Suprapubic skin (tissue), 4 donors: Measurements from ENCODE around the gene OR5D13. TPM values are rescaled to one million over a fixed set of nuclear protein-coding genes. Genes with fewer than 3 reads are reported as not detected.

ENCODE experiments used
- DNase-seq, 2 donors: peaks; one replicate each; pipeline ENCODE4 v3.0.0-alpha.2; 2019; ENCODE audit warnings: low spot score in 2 of 2
- H3K27ac ChIP-seq: fragments of 200-600 bp; sonication (generic); one replicate; pipeline ENCODE4 v1.5.1; 2019
- H3K27me3 ChIP-seq: fragments of 200-600 bp; sonication (generic); one replicate; pipeline ENCODE4 v1.5.1; 2019
- H3K36me3 ChIP-seq: fragments of 200-600 bp; sonication (generic); one replicate; pipeline ENCODE4 v1.5.1; 2019
- H3K4me1 ChIP-seq: fragments of 200-600 bp; sonication (generic); one replicate; pipeline ENCODE4 v1.5.1; 2019
- H3K4me3 ChIP-seq: fragments of 200-600 bp; sonication (generic); one replicate; pipeline ENCODE4 v1.5.1; 2019; ENCODE audit warnings: mild to moderate bottlenecking
- H3K9me3 ChIP-seq: fragments of 200-600 bp; sonication (generic); one replicate; pipeline ENCODE4 v1.5.1; 2019
- CTCF ChIP-seq, 2 donors: fragments of 200-600 bp in 1 of 2; fragments of 450-650 bp in 1 of 2; sonication (generic) in 1 of 2; IDR thresholded peaks; one replicate each; pipeline ENCODE4 v1.5.1; 2016 to 2019; ENCODE audit warnings: antibody characterized with exemption in 2 of 2, mild to moderate bottlenecking in 1 of 2, moderate library complexity in 1 of 2
- EP300 ChIP-seq: sonication (generic); formaldehyde crosslinking; IDR thresholded peaks from one replicate; pipeline ENCODE4 v1.6.1; 2017; ENCODE audit warnings: antibody characterized with exemption
- POLR2A ChIP-seq, 2 donors: fragments of 450-650 bp; IDR thresholded peaks; one replicate each; pipeline ENCODE4 v1.6.1; 2017; ENCODE audit warnings: antibody characterized with exemption in 2 of 2, mild to moderate bottlenecking in 2 of 2, moderate library complexity in 2 of 2
- POLR2AphosphoS5 ChIP-seq, 3 donors: sonication (generic); formaldehyde crosslinking; IDR thresholded peaks; one replicate each; pipeline ENCODE4 v1.6.1; 2017; ENCODE audit warnings: antibody characterized with exemption in 3 of 3
- WGBS: methylation state at CpG from one replicate; pipeline ENCODE4 v1.1.5; 2018; 5-methylcytosine and 5-hydroxymethylcytosine counted together
- total RNA-seq, 4 donors: library from RNA; depleted of rRNA; stranded (reverse); fragments of >200 nt; gene quantifications; one replicate each; pipeline ENCODE4 v1.1.0, GENCODE V29; 2016

Gene OR5D13
- total RNA-seq, 4 donors from 2014 or later = not detected

DNA sequence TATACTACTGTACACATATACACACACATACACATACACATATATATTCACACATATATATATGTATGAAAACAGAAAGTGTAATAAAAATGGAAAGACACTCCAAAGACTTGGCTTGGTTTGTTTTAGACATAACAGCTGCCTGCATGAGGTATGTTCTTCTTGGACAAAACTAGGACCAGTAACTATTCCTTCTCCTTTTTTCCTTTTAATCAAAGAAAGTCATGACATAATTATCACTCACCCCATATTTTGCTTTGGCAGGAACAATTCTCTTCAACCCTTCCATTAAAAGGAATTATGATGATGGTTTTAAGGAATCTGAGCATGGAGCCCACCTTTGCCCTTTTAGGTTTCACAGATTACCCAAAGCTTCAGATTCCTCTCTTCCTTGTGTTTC is 22.0 kb downstream of the OR5D13 start, which contains the start of gene OR5D14:
Gene OR5D14, plus strand, starts transcription at position 301 of the 400 bp plus-strand sequence. Its CDS starts 0 bp downstream, at position 301.
- Histone ChIP-seq H3K9me3 (no peaks in the 10 kb centered on the region), H3K27me3 (no peaks in the 10 kb centered on the region), H3K27ac (no peak within 1 kb of the TSS), H3K4me3 (no peak within 1 kb of the TSS), H3K36me3 (no peaks in the 10 kb centered on the region), H3K4me1 (no peaks in the 10 kb centered on the region)
- no peak for DNase-seq
- TF ChIP-seq POLR2AphosphoS5 (IDR thresholded peaks at IDR 0.05) (no peak), POLR2A (IDR thresholded peaks at IDR 0.05) (no peak), EP300 (no peak), CTCF (IDR thresholded peaks at IDR 0.05) (no peak)

DNA sequence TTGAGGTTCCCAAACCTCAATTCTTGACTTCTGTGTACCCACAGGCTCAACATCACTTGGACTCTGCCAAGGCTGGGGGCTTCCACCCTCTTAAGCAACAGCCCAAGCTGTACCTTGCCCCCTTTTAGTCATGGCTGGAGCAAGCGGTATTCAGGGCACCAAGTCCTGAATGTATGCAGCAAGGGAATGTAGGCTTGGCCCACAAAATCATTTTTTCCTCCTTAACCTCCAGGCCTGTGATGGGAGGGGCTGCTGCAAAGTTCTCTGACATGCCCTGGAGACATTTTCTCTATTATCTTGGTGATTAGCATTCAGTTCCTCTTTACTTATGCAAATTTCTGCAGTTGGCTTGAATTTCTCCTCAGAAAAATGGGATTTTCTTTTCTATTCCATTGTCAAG is 33.0 kb downstream of the OR5D13 start:
- Histone ChIP-seq H3K36me3 (no peaks in the 10 kb centered on the region), H3K4me1 (no peaks in the 10 kb centered on the region), H3K27ac (no peak overlapping the region), H3K9me3 (peaks cover 22% of the 10 kb centered on the region), H3K27me3 (no peaks in the 10 kb centered on the region), H3K4me3 (no peak overlapping the region)
- DNase-seq = no peak
- no peak for TF ChIP-seq POLR2AphosphoS5 (IDR thresholded peaks at IDR 0.05)
- TF ChIP-seq EP300 = no peak
- TF ChIP-seq POLR2A (IDR thresholded peaks at IDR 0.05) = no peak
- TF ChIP-seq CTCF (IDR thresholded peaks at IDR 0.05) = no peak
- 88% methylated on average over 1 of the region's 1 CpG for WGBS

DNA sequence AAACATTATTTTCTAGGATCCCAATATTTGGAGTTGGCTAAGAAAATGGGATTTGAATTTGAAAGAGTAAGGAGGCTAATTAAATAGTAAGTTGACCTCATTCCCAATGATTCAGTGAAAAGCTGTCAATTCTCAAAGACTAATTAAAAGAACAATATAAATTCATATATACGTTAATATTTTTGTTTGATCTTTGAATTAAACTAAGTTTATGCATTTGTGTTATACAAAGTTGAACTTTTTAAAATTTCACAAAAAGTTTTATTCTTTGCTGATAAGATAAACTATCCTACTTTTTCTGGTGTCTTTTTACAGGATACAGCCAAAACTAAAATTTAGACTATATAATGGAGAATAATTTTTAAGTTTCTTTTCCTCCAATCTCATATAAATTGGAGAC is 37.8 kb downstream of the OR5D13 start, which contains the start of gene OR5L1:
Gene OR5L1, plus strand, starts transcription at position 301 of the 400 bp plus-strand sequence. CDS start 100 bp downstream, outside the sequence.
- no peaks in the 10 kb centered on the region for H3K27me3 ChIP-seq
- H3K4me3 ChIP-seq = no peak within 1 kb of the TSS
- H3K36me3 ChIP-seq = no peaks in the 10 kb centered on the region
- peaks cover 9% of the 10 kb centered on the region for H3K9me3 ChIP-seq
- 88% methylated on average over 1 of the region's 1 CpG for WGBS
- TF ChIP-seq POLR2AphosphoS5 (IDR thresholded peaks at IDR 0.05) = no peak
- no peak for TF ChIP-seq POLR2A (IDR thresholded peaks at IDR 0.05)
- no peak for TF ChIP-seq CTCF (IDR thresholded peaks at IDR 0.05)
- no peak for TF ChIP-seq EP300
- H3K27ac ChIP-seq = no peak within 1 kb of the TSS
- no peaks in the 10 kb centered on the region for H3K4me1 ChIP-seq
- no peak for DNase-seq

GRCh38 chr11:55819330-55819729 is 46.1 kb downstream of the OR5D13 start, which contains the start of gene OR5D18:
TSS of gene OR5D18 (plus strand) at chr11:55819630. CDS start at chr11:55819630, 0 bp downstream.
- Histone ChIP-seq H3K4me3 (no peak within 1 kb of the TSS), H3K36me3 (no peaks in the 10 kb centered on the region), H3K27ac (no peak within 1 kb of the TSS), H3K9me3 (no peaks in the 10 kb centered on the region), H3K4me1 (no peaks in the 10 kb centered on the region), H3K27me3 (no peaks in the 10 kb centered on the region)
- no peak for TF ChIP-seq POLR2AphosphoS5 (IDR thresholded peaks at IDR 0.05)
- no peak for TF ChIP-seq CTCF (IDR thresholded peaks at IDR 0.05)
- no peak for TF ChIP-seq POLR2A (IDR thresholded peaks at IDR 0.05)
- no peak for TF ChIP-seq EP300
- WGBS = 85% methylated on average over 5 of the region's 5 CpGs
- DNase-seq = no peak

Other genes starting within 250 kb of the OR5D13 start
- gene OR4C15, start 219.0 kb upstream of the OR5D13 start, total RNA-seq = not detected
- gene OR4C16, start 201.3 kb upstream of the OR5D13 start, total RNA-seq = not detected
- not detected for gene OR4C11, start 165.8 kb upstream of the OR5D13 start, total RNA-seq
- not detected for gene OR4P4, start 138.3 kb upstream of the OR5D13 start, total RNA-seq
- not detected for gene OR4S2, start 125.1 kb upstream of the OR5D13 start, total RNA-seq
- not detected for gene OR4C6, start 111.2 kb upstream of the OR5D13 start, total RNA-seq
- gene OR5D14, start 22.1 kb downstream of the OR5D13 start, total RNA-seq = not detected
- gene OR5L1, start 37.9 kb downstream of the OR5D13 start, total RNA-seq = not detected
- gene OR5D18, start 46.2 kb downstream of the OR5D13 start, total RNA-seq = not detected
- not detected for gene OR5L2, start 53.8 kb downstream of the OR5D13 start, total RNA-seq
- not detected for gene OR5D16, start 65.3 kb downstream of the OR5D13 start, total RNA-seq
- not detected for gene TRIM51, start 109.9 kb downstream of the OR5D13 start, total RNA-seq
- not detected for gene OR5W2, start 141.1 kb downstream of the OR5D13 start, total RNA-seq
- not detected for gene OR5I1, start 163.0 kb downstream of the OR5D13 start, total RNA-seq
- gene OR10AG1, start 196.5 kb downstream of the OR5D13 start, total RNA-seq = not detected
- not detected for gene OR5F1, start 221.2 kb downstream of the OR5D13 start, total RNA-seq